ENCODE results near the gene DRC7. TPM values are rescaled to one million over a fixed set of nuclear protein-coding genes. Genes with fewer than 3 reads are reported as not detected.

The DRC7 gene
- polyA plus RNA-seq, 1 donor from 2014 or later: 1.4 TPM

DNA sequence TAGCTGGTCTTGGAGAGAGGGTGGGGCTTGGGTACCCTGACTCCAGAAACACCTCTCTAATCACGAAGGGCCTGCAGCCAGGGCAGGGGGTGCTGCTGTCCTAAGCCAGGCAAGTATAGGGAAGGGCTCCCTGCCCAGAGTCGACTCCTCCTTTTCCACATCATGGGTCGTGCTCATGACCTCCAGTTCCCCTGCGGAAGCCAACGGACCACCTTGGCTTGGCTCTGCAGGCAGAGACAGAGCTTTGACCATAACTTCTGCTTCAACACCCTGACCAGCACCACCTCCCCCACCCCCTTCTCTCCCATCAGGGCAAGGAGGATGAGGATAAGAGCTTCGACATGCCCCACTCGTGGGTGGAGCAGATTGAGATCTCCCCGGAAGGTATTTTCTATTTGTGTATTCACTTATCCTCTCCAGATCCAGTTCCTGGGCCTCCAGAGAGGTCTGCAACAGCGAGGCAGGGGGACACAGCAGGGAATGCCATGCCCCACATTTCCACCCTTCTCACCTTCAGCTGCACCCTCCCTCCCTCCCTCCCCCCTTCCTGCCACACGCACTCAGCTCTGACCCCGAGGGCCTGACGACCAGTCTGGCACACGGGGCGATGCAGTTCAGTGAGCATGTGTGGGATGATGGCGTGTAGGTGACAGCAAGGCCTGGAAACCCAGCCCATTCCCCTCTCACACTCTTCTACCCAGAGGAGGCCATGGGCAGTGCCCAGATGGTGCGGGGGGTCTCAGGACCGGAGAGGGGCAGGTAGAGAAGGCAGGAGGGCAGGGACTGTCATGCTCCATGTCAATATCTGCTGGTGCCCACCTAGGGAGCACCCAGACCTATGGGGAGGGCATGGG is 27.0 kb downstream of the DRC7 start:
- Histone ChIP-seq H3F3A (ENCODE audit: insufficient read depth, low read length, poor library complexity, severe bottlenecking) (no peaks in the 10 kb centered on the region), H3K27me3 (ENCODE audit: insufficient read depth, low read depth, low read length) (no peaks in the 10 kb centered on the region), H4K20me1 (ENCODE audit: insufficient read depth) (no peaks in the 10 kb centered on the region), H3K36me3 (ENCODE audit: insufficient read depth, low read length) (no peaks in the 10 kb centered on the region), H3K9ac (ENCODE audit: low read length) (no peak overlapping the region), H3K79me2 (replicated peaks; ENCODE audit: insufficient read depth, low read length) (no peaks in the 10 kb centered on the region), H3K4me2 (ENCODE audit: low read length) (no peak overlapping the region), H2AFZ (ENCODE audit: low read depth, low read length) (no peak overlapping the region), H3K4me3 (ENCODE audit: low read length) (no peak overlapping the region), H3K9me2 (ENCODE audit: insufficient read depth, low read length) (no peaks in the 10 kb centered on the region), H3K9me3 (ENCODE audit: low read length) (no peaks in the 10 kb centered on the region), H3K27ac (ENCODE audit: low read length) (no peak overlapping the region)
- TF ChIP-seq TAF1 (IDR thresholded peaks at IDR 0.05; ENCODE audit: low read depth): no peak
- no peak for TF ChIP-seq SMC3 (conservative IDR thresholded peaks at IDR 0.05; ENCODE audit: poor library complexity)
- TF ChIP-seq, protein P1, sequence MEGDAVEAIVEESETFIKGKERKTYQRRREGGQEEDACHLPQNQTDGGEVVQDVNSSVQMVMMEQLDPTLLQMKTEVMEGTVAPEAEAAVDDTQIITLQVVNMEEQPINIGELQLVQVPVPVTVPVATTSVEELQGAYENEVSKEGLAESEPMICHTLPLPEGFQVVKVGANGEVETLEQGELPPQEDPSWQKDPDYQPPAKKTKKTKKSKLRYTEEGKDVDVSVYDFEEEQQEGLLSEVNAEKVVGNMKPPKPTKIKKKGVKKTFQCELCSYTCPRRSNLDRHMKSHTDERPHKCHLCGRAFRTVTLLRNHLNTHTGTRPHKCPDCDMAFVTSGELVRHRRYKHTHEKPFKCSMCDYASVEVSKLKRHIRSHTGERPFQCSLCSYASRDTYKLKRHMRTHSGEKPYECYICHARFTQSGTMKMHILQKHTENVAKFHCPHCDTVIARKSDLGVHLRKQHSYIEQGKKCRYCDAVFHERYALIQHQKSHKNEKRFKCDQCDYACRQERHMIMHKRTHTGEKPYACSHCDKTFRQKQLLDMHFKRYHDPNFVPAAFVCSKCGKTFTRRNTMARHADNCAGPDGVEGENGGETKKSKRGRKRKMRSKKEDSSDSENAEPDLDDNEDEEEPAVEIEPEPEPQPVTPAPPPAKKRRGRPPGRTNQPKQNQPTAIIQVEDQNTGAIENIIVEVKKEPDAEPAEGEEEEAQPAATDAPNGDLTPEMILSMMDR (IDR thresholded peaks at IDR 0.05; ENCODE audit: poor library complexity, severe bottlenecking): no peak
- TF ChIP-seq EP300 (conservative IDR thresholded peaks at IDR 0.05; ENCODE audit: poor library complexity, severe bottlenecking): no peak
- TF ChIP-seq MXI1 (conservative IDR thresholded peaks at IDR 0.05; ENCODE audit: poor library complexity, severe bottlenecking): no peak
- TF ChIP-seq EZH2 (IDR thresholded peaks at IDR 0.05; ENCODE audit: borderline replicate concordance, insufficient read depth, low read length, poor library complexity, severe bottlenecking): no peak
- TF ChIP-seq POLR2AphosphoS5 (IDR thresholded peaks at IDR 0.05): no peak
- TF ChIP-seq RAD21 (conservative IDR thresholded peaks at IDR 0.05): no peak
- TF ChIP-seq, protein P2, sequence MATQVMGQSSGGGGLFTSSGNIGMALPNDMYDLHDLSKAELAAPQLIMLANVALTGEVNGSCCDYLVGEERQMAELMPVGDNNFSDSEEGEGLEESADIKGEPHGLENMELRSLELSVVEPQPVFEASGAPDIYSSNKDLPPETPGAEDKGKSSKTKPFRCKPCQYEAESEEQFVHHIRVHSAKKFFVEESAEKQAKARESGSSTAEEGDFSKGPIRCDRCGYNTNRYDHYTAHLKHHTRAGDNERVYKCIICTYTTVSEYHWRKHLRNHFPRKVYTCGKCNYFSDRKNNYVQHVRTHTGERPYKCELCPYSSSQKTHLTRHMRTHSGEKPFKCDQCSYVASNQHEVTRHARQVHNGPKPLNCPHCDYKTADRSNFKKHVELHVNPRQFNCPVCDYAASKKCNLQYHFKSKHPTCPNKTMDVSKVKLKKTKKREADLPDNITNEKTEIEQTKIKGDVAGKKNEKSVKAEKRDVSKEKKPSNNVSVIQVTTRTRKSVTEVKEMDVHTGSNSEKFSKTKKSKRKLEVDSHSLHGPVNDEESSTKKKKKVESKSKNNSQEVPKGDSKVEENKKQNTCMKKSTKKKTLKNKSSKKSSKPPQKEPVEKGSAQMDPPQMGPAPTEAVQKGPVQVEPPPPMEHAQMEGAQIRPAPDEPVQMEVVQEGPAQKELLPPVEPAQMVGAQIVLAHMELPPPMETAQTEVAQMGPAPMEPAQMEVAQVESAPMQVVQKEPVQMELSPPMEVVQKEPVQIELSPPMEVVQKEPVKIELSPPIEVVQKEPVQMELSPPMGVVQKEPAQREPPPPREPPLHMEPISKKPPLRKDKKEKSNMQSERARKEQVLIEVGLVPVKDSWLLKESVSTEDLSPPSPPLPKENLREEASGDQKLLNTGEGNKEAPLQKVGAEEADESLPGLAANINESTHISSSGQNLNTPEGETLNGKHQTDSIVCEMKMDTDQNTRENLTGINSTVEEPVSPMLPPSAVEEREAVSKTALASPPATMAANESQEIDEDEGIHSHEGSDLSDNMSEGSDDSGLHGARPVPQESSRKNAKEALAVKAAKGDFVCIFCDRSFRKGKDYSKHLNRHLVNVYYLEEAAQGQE (IDR thresholded peaks at IDR 0.05; ENCODE audit: borderline replicate concordance): no peak

DNA sequence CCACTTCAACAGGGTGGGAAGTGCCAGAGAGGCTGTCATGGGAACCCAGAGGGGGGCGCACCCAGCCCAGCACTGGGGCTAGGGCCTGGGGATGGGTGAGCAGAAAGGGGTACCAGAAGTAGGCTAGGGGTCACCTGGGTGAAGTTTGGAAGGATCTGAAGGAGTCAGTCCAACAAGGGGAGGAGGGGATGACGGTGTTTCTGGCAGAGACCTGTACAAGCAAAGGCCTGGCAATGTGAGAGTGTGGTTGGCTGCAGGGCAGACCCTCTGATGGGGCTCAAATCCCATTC is 27.5 kb downstream of the DRC7 start:
- no peaks in the 10 kb centered on the region for H3F3A ChIP-seq (ENCODE audit: insufficient read depth, low read length, poor library complexity, severe bottlenecking)
- no peaks in the 10 kb centered on the region for H3K9me3 ChIP-seq (ENCODE audit: low read length)
- H3K79me2 ChIP-seq (replicated peaks; ENCODE audit: insufficient read depth, low read length): no peaks in the 10 kb centered on the region
- no peak overlapping the region for H3K4me2 ChIP-seq (ENCODE audit: low read length)
- H3K9me2 ChIP-seq (ENCODE audit: insufficient read depth, low read length): no peaks in the 10 kb centered on the region
- H3K9ac ChIP-seq (ENCODE audit: low read length): no peak overlapping the region
- H3K27ac ChIP-seq (ENCODE audit: low read length): no peak overlapping the region
- TF ChIP-seq EP300 (conservative IDR thresholded peaks at IDR 0.05; ENCODE audit: poor library complexity, severe bottlenecking) (no peak), EZH2 (IDR thresholded peaks at IDR 0.05; ENCODE audit: borderline replicate concordance, insufficient read depth, low read length, poor library complexity, severe bottlenecking) (no peak), POLR2AphosphoS5 (IDR thresholded peaks at IDR 0.05) (no peak), SMC3 (conservative IDR thresholded peaks at IDR 0.05; ENCODE audit: poor library complexity) (no peak), MXI1 (conservative IDR thresholded peaks at IDR 0.05; ENCODE audit: poor library complexity, severe bottlenecking) (no peak), RAD21 (conservative IDR thresholded peaks at IDR 0.05) (no peak), TAF1 (IDR thresholded peaks at IDR 0.05; ENCODE audit: low read depth) (no peak)
- TF ChIP-seq, protein P1 (IDR thresholded peaks at IDR 0.05; ENCODE audit: poor library complexity, severe bottlenecking): no peak
- TF ChIP-seq, protein P2 (IDR thresholded peaks at IDR 0.05; ENCODE audit: borderline replicate concordance): no peak
- H4K20me1 ChIP-seq (ENCODE audit: insufficient read depth): no peaks in the 10 kb centered on the region
- H2AFZ ChIP-seq (ENCODE audit: low read depth, low read length): no peak overlapping the region
- H3K36me3 ChIP-seq (ENCODE audit: insufficient read depth, low read length): no peaks in the 10 kb centered on the region
- H3K4me3 ChIP-seq (ENCODE audit: low read length): no peak overlapping the region
- no peaks in the 10 kb centered on the region for H3K27me3 ChIP-seq (ENCODE audit: insufficient read depth, low read depth, low read length)

All from neural cell (in vitro differentiated cells).